GM04504 (cell line): Measurements from ENCODE around the gene ATG7.
"Not testable (repeated sequence)": the region's sequence is repeated elsewhere in the genome, so short reads cannot be mapped to it uniquely, and the experiment has no call there.

ENCODE experiments used
- DNase-seq: peaks from one replicate; pipeline ENCODE4 v3.0.0-alpha.2; 2012; ENCODE audit warnings: low read depth

ATG7 gene

DNA sequence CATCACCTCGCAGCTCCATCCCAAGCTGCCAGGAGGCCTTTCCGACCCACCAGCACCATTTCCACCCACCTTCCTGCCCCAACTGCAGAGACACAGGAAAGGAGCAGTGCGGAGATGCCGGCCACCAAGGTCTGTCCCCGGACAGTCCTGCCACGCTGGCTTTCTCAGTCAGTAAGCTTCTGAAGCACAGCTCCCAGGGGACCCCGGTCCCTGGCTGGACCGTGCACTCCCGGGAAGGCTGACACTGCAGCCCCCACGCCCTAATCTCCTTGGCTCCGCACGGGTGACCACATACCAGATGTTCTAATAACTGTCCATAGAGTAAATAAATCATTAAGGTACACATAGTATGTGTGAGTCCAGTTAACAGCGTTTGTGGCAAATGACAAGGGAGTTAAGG lies 298.1 kb downstream of the ATG7 start:
- DNase-seq, result no peak

DNA sequence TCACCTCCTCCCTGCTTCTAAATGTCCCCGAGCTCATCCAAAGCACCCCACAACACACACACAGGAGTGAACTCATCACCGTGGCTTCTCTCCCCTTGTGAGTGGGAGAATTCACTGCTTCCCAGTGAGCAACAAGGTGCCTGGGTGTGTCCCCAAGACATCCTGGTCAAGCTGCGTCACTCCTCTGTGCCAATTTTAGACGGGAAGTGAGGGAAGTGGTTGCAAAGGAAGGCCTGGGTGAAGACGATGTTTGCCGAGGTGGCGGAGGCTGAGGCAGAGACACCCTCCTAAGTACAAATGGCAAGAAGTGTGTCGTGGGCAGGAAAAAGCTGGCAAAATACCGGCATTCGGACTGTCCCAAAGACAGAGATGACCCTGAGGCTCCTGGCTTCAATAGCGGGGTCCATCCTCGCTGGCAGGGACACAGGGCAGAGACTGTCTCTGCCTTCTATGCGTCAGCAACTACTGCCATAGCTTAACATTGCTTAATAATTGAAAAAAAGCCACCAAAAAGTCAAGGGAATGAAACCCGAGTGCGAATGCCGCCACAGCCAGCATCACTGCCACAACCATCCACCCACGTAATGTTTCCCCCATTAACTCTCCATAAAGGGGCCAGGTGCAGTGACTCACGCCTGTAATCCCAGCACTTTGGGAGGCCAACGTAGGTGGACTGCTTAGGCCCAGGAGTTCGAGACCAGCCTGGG lies 298.7 kb downstream of the ATG7 start:
- no peak for DNase-seq

DNA sequence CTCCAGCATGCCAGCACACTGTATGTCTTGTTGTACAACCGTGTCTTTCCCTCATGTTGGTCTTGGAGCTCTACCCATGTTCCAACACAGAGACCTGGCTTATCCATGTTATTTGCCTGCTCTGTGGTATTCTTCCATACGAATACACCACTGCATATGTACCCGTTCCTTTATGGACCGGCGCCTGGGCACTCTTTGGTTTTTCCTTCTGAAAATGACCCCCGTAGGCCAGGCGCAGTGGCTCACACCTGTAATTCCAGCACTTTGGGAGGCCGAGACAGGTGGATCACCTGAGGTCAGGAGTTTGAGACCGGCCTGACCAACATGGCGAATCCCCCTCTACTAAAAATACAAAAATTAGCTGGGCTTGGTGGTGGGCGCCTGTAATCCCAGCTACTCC lies 300.5 kb downstream of the ATG7 start:
- DNase-seq, result not testable (repeated sequence)

DNA sequence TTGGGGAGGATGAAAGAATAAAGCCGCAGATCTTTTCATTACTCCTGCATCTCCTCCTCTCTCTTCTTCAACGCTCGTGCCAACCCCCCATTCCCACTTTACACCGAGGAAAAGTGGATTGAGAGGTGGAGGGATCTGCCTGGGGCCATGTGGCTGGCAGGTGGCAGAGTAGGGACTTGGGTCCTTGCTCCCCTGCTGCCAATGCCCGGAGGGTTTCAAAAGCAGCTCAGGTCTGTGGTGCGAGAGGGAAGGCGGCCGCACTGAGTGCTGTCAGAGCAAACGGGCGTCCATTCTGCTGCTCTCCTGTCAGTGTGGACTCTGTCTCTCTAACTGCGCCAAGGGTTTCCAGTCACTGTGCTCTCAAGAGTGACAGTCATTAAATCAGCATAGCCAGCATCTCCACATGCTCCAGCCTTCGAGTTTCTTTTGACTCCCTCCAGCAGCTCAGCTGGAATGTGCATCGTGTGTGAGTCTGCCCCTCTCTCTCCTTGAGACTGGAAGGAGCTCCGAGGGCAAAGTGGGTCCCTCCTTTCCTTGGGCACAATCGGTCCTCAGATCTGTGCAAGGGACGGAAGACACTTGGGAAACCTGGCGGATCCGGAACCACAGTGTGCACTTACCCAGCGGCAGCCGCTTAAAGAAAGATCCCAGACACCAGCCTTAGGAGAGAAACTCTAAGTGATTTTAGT lies 302.9 kb downstream of the ATG7 start:
- DNase-seq, result no peak

DNA sequence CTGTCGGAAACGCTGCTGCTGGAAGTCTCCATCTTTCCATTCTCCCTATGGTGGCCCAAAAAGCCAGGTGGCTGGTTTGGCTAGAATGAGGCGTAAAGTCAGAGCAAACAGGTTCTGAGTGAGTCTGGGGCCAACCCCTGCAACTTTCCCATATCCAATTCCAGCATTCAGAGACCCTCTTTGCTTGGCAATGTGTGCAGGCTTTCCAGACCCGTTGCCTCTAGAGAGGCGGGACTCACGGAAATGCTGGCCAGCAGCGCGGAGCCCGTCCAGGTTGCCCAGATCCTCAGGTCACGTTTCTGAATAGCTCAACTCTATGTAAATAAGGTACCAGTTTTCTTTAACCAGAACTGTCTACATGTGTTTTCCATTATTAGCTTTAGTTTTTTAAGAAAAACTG lies 303.5 kb downstream of the ATG7 start:
- no peak for DNase-seq

DNA sequence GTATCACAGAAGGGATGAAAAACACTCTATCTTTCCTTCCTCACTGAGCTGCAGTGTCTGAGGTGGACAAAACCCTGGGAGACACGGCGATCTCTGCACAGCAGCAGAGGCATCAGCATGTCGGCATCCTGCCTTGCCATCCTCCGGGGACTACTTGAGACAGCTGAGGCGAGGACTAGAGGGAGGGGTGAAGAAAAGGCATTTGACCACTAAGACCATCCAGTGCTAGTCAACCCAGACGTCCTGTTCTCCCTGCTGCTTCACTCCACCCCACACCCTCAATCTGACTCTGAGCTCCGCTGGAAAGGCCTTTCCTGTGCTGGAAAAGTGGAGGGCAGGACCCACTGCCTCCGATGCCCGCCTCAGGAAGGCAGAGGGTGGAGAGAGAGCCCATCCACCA lies 304.3 kb downstream of the ATG7 start:
- DNase-seq, result no peak

DNA sequence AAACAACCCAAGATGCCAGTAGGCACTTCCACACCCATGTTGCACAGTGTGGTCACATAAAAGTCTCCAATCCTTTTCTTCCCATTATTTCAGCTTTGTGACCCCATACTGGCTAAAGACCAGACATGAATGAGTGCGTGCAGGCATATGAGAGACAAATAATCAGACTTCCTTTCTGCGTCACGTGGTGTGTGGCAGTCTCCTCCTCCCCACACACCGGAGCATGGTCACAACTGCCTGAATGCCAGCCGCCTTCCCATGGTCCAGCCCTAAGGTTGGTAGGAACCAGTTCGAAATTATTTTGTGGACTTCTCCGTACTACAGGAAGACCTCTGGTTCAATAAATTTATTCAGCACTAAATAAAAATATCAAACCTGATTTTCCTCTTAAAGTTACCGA lies 306.0 kb downstream of the ATG7 start:
- no peak for DNase-seq

DNA sequence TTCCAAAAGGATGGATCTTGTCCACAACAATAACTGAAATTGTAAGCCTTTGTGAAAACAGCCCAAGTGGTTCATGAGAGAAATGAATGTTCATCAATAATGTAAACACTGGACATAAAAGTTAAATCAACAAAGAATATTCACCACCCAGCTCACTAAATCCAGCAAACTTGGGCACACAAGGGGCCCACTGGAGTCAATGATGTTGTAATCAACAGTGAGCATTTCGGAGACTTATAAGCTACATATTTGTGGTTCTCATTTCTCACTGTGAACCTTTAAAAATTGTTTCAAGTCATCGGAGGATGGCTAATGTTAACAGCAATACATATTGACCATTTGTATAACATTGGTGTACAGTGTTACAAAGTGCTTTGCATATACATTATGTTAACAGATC lies 308.4 kb downstream of the ATG7 start:
- no peak for DNase-seq

DNA sequence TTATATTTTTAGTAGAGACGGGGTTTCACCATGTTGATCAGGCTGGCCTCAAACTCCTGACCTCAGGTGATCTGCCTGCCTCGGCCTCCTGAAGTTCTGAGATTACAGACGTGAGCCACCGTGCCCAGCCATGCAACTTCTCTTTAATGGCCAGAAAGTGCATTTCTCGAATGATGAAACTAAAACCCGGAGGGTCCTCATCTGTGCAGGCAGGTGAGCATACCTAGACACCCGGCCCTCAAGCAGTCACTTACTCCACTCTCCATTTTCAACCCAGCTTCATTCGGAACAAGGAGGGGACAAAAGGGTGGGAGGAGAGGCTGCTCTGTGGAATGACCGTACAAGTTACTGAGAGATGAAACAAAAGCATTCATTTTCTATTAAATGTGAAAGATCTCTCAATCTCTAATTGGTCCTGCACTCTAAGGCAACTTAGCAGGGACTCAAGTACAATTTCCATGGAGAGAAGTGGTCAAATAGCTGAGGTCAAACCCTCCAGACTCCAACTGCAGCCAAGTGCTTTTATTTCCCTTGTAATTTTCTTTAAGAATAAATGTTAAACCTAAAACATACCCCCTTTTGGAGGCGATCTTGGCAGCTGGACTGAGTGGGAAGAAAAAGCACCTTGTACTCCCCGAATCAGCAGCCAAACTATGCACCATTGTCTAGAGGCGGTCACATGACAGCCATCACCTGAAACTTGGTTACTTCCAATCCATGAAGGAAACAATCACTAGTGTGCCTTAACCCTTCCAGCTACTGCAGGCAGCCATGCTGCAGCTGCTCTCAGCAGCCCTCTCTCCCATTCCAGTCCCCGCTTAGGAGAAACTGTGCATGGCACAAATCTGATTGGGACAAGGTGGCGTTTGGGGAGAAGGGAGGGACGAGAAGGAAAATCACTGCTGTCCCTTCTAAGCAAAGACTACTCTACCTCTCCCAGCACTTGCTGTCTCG lies 309.3 kb downstream of the ATG7 start:
- no peak for DNase-seq

DNA sequence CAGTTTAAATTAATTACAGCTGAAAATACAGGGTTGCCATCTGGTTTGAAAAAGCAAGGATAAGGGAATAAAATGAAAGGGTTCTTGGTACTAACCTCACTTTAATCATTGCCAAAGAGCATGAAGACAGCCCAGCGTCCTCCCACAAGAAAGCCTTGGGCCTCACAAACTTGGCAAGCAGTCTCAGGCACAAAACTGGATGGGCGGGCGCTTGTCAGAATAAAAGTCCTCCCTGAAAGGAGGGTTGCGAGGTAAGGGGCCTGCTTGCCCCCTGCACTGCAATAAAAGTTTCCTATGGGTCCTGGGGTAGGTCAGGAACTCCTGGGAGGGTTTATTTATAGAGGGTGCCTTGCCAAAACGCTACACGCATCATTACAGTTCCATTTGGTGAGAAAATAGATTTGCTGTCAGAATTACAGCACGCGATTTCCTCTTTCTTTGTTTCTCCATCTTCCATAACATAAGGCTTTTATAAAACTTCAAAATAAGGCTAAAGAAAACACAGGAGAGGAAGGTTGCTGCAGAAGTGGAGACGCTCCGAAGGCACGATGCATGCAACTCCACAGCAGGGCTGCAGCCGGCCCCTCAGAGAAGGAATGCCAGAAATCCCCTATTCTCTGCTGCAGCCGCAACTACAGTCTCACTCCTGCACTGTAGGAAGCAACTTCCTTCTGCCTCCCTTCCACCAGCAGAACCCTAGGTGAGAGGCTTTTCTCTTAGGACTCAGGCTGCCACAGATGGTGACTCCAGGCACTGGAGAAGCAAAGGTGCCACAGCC lies 310.2 kb downstream of the ATG7 start:
- peak; percentile 71 for DNase-seq

DNA sequence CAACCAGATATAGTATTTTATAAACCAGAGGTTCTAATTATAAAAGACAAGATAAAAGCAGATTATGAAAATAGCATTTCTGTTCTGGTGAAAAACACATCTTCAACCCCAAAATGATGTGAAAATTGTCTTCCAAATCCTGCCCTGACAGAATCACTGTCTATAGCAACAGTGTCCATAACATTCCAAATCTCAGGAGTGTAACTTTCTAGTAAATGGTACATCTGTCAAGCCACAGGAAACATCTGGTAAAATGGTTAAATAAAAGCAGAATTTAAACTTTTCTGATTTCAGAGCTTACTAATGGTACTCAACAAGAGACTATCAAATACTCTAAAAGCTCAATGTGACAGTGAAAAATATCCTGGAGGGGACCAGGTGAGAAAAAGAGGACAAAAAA lies 311.0 kb downstream of the ATG7 start:
- DNase-seq, result no peak

DNA sequence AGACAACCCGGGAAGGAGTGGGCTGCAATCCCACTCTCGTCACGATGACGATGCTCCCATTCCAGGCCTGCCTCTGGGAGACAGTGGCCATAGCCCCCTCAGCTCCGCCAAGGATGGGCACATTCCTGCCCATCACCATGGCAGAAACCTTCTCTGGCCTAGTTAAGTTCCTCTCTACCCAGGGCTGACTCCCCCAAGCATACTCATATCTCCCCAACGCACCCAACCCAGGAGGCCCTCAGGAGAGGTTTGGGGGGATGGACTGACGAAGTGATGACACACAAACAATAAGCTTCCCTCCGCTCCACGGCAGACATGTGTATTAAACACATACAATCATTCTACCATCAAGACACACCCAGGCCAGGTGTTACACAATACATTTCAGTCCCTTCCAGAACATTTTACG lies 311.4 kb downstream of the ATG7 start:
- no peak for DNase-seq

DNA sequence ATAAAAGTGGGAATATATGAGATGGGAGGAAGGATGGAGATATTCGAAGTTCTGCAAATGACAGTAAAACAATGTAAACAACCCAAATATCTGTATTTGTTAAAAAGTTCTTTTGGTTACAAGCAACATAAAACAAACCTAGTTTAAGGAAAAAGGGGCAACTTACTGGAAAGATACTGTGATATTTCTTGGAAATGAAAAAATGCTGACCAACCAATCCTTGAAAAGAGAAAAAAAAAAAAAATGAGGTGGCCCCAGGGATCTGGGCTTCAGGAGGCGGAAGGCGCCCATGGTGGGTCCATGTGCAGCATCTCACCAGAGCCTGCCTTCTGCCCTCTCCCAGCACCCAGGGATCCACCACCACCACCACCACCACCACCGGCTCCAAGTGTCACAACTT lies 312.4 kb downstream of the ATG7 start:
- no peak for DNase-seq

DNA sequence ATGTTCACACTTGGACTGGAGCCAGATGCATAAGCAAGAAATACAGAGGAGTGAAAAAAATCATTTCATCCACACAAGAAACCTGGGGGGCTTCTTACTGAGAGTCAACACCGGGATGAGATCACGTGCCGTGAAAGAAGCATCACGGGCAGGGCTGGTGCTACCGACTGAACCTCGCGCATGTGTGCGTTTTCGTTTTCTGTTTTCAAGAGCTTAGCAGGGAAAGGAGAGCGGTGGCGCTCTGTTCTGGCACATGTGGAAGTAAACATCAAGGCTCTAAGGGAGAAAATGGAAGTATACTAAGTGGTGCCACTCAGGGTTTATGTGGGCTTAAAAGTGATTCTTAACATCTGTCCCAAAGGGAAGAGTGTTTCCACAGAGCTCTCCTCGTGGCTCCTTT lies 315.6 kb downstream of the ATG7 start:
- DNase-seq, result no peak

DNA sequence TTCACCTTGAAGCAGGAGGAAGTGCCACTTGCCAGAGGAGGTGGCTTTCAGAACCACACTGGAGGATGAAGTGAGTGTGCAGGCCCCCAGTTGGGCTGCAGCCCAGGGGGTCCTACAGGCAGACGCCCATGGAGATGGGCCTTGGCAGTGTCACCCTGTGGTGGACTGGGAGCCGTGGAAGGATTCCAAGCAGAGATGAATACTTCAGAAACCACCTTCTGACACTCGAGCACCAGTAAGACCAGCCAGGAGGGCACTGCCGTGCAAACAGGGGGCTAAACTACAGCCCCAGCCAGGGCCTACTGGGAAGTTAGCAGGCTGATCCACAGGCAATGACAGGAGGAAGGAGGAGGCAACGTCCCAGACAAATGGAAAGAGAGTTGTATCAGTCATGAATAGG lies 316.1 kb downstream of the ATG7 start:
- DNase-seq, result no peak

DNA sequence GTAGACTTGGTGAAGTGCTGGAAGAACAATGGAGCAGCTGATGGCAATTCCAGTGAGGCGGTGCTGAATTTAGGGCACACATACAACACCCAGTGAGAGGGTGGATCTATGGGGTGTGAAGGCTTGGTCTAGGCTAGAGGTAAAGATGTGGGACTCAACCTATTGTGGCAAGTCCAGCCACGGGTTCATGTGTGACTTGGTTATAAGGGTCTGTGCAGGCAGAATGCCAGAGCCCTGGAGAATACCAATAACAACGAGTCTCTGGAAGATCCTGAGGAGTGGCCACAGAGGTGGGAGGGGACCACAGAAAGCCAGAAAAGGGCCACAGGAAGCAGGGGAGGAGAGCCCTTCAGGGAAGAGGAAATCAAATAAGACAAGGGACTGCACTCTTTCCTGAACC lies 316.6 kb downstream of the ATG7 start:
- no peak for DNase-seq

DNA sequence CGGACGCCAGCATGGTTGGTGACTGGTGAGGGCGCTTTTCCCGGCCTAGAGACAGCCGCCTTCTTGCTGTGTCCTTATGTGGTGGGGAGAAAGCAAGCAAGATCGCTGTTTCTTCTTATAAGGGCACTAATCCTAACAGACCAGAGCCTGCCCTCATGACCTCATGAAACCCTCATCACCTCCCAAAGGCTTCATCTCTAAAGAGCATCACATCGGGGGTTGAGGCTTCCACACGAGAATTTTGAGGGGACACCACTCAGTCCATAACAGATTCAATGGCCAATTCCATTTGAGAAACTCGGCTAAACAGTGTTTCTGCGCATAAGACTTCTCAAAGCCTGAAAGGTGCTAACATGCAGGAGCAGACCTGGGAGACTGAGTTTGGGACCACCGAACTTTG lies 317.5 kb downstream of the ATG7 start:
- DNase-seq, result no peak

DNA sequence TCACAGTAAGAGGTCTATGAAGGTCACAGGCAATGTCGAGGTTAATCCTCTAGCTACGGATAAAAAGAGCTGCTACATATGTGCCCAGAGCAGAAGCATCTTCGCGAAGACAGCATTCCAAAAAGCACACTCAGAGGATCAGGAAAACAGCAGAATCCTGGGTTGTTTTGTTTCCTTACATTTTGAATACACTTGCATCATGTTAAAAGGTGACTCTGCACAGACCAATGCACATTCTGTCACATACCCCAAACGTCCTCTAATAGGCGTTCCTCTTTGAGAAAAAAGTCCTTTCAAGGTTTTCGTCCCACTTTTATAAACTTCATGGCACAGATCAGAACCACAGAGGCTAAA lies 318.8 kb downstream of the ATG7 start:
- no peak for DNase-seq

DNA sequence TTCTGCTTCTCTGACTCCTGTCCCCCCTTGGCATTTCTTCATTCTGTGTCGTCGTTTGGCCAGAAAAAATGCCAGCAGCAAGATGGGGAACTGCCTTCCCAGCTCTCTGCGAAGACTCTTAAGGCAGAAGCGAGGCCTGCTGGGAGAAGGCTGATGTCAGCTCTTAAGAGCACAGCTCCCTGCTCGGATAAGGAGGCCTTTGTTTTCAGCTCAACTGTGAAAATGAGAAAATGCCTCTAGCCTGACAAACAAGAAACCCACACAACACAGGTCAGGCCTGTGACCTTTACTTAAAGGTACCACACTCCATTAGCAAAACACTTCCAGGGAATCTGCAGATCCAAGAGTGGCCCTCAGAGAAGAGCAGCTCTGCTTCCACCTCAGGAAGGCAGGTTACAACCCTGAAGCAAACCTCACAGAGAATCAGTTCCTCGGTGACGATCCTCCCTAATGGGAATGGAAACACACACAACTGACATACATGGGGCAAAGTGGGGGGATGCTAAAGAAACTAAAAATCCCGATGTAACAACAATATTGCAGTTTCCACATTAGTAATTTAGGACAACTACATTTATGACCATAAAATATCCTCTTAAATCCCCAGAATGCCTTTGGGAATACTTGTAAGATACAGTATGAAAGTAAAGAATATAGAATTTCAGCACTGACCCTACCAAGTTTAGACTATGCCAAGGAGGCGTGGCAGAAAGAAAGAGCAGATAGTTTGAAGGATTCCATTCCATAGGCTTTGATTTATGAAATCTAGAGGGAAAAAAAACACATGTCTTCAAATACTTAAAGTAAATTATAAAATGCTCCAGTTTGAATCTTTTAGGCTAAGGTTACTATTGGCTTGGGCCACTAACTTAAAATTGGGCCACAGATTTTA lies 319.4 kb downstream of the ATG7 start:
- no peak for DNase-seq

DNA sequence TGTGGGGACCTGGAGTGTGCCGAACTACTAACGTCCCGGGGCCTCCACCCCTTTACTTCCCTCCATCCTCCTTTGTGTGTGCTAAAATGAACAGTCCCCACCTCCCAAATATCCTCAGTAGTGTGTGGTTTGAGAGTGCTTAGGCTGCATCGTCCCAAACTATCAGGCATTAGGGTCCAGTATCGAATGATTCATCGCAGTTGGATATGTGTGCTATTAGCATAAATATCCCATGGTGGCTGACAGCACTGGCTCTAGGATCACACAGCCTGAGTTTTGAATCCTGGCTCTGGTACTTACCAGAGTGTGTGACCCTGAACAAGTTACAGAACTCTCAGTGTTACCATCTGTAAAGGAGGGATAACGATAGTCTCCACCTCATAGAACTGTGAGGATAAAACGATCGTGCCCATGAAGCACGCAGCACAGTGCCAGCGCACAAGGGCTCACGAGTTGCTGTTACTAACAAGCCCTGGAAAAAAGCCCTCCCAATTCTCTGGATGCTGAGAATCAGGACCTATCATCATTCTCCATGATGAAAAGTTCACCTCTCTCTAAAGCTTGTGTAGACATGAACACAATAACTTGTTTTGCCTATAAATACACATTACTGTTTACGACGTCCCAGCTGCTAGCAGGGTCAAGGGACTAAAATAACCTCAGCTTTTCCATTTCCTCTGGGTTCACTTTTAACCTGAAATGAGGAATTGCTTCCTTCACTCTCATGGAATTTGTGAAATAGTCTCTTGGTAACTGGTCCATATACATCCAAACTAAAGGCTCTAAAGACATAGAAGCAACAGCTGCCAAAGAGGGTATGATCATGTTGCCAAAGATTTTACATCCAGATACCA lies 320.5 kb downstream of the ATG7 start:
- DNase-seq, result no peak
